ENCODE measurements around the gene DNAJB2.

GRCh38 chr2:219253753-219254589 lies 25.2 kb upstream of the DNAJB2 start, which contains the start of gene TUBA4A:
- TF ChIP-seq CTCF (IDR thresholded peaks at IDR 0.05; ENCODE audit: low read depth, low read length) (no peak), EZH2phosphoT487 (IDR thresholded peaks at IDR 0.05; ENCODE audit: low read depth) (no peak)

Data from OCI-LY3 (cell line).